ENCODE measurements around the gene FNBP1.
A peak's percentile ranks its signal among the peaks of the same experiment; 100 is the strongest.
"Not testable (repeated sequence)": the region's sequence is repeated elsewhere in the genome, so short reads cannot be mapped to it uniquely, and the experiment has no call there.

Gene FNBP1

GRCh38 chr9:129918296-129918950 is 124.6 kb downstream of the FNBP1 start:
- no peak for DNase-seq (ENCODE audit: low spot score)

- DNase-seq (ENCODE audit: low spot score) = no peak
These were observed 126.3 kb downstream of the FNBP1 start for GRCh38 chr9:129916707-129917106.

GRCh38 chr9:129914051-129914450 is 128.9 kb downstream of the FNBP1 start:
- DNase-seq (ENCODE audit: low spot score) = no peak

- peak; percentile 92 for DNase-seq (ENCODE audit: low spot score)
These were observed 132.1 kb downstream of the FNBP1 start for GRCh38 chr9:129910628-129911567.

- DNase-seq (ENCODE audit: low spot score) = no peak
These were observed 133.1 kb downstream of the FNBP1 start for GRCh38 chr9:129909851-129910250.

GRCh38 chr9:129908906-129909305 is 134.1 kb downstream of the FNBP1 start:
- DNase-seq (ENCODE audit: low spot score) = no peak

- DNase-seq (ENCODE audit: low spot score) = no peak
These were observed 135.8 kb downstream of the FNBP1 start for GRCh38 chr9:129907201-129907600.

- no peak for DNase-seq (ENCODE audit: low spot score)
These were observed 136.7 kb downstream of the FNBP1 start for GRCh38 chr9:129906298-129906697.

- no peak for DNase-seq (ENCODE audit: low spot score)
These were observed 138.3 kb downstream of the FNBP1 start for GRCh38 chr9:129904734-129905133.

GRCh38 chr9:129902740-129903134 is 140.3 kb downstream of the FNBP1 start:
- no peak for DNase-seq (ENCODE audit: low spot score)

- no peak for DNase-seq (ENCODE audit: low spot score)
These were observed 140.8 kb downstream of the FNBP1 start for GRCh38 chr9:129901993-129902739.

- no peak for DNase-seq (ENCODE audit: low spot score)
These were observed 142.5 kb downstream of the FNBP1 start for GRCh38 chr9:129900263-129901027.

- DNase-seq (ENCODE audit: low spot score) = no peak
These were observed 143.4 kb downstream of the FNBP1 start for GRCh38 chr9:129899620-129900019.

- peak; percentile 43 for DNase-seq (ENCODE audit: low spot score)
These were observed 144.8 kb downstream of the FNBP1 start for GRCh38 chr9:129898185-129898584.

GRCh38 chr9:129897263-129897662 is 145.7 kb downstream of the FNBP1 start:
- DNase-seq (ENCODE audit: low spot score) = no peak

GRCh38 chr9:129895376-129896268 is 147.4 kb downstream of the FNBP1 start:
- DNase-seq (ENCODE audit: low spot score) = no peak

GRCh38 chr9:129894120-129894823 is 148.7 kb downstream of the FNBP1 start:
- DNase-seq (ENCODE audit: low spot score) = no peak

- no peak for DNase-seq (ENCODE audit: low spot score)
These were observed 151.4 kb downstream of the FNBP1 start for GRCh38 chr9:129891569-129891968.

- DNase-seq (ENCODE audit: low spot score) = not testable (repeated sequence)
These were observed 152.2 kb downstream of the FNBP1 start for GRCh38 chr9:129890718-129891299.

All from AG20443 (cell line).